Omental fat pad (tissue), 4 donors: Measurements from ENCODE around the gene SNF8. TPM values are rescaled to one million over a fixed set of nuclear protein-coding genes. Genes with fewer than 3 reads are reported as not detected.

ENCODE experiments used
- ATAC-seq: fragments of 150-250 bp; one replicate; pipeline ENCODE4 v1.9.1; 2016; ENCODE audit warnings: mild to moderate bottlenecking, moderate library complexity; ENCODE audit not compliant: low FRiP score
- DNase-seq: peaks from one replicate; pipeline ENCODE4 v3.0.0-alpha.2; 2019; ENCODE audit warnings: low spot score
- CTCF ChIP-seq, 3 donors: fragments of 450-650 bp; IDR thresholded peaks; one replicate each; pipeline ENCODE4 v1.5.1; 2016 to 2017; ENCODE audit warnings: antibody characterized with exemption in 3 of 3, mild to moderate bottlenecking in 3 of 3, moderate library complexity in 2 of 3
- total RNA-seq, 4 donors: library from RNA; depleted of rRNA; stranded (reverse); fragments of >200 nt; gene quantifications; one replicate each; pipeline ENCODE4 v1.1.0, GENCODE V29; 2016

Gene SNF8
- total RNA-seq, 4 donors from 2014 or later, result 64.0 to 91.9 (median 76.8) TPM

- TF ChIP-seq CTCF (IDR thresholded peaks at IDR 0.05), result no peak
- ATAC-seq (peak; percentile 92), DNase-seq (no peak)
These were observed 29.0 kb downstream of the SNF8 start for GRCh38 chr17:48915459-48916282.

- TF ChIP-seq CTCF (IDR thresholded peaks at IDR 0.05), result no peak
- DNase-seq (no peak), ATAC-seq (no peak)
These were observed 32.2 kb downstream of the SNF8 start for GRCh38 chr17:48912476-48912875.

- ATAC-seq (no peak), DNase-seq (no peak)
- no peak for TF ChIP-seq CTCF (IDR thresholded peaks at IDR 0.05)
These were observed 34.3 kb downstream of the SNF8 start for GRCh38 chr17:48910370-48910769.

GRCh38 chr17:48909783-48910182, 34.9 kb downstream of the SNF8 start:
- ATAC-seq, result no peak
- no peak for DNase-seq
- no peak for TF ChIP-seq CTCF (IDR thresholded peaks at IDR 0.05)

- peak; percentile 60 for DNase-seq
- peak; percentile 75 for ATAC-seq
- no peak for TF ChIP-seq CTCF (IDR thresholded peaks at IDR 0.05)
These were observed 35.7 kb downstream of the SNF8 start for GRCh38 chr17:48908853-48909394.

GRCh38 chr17:48908047-48908843, 36.4 kb downstream of the SNF8 start, which contains the start of gene UBE2Z:
Gene UBE2Z (plus strand): TSS chr17:48908407. CDS start chr17:48908504, 97 bp downstream.
- ATAC-seq, result peak; percentile 96
- TF ChIP-seq CTCF (IDR thresholded peaks at IDR 0.05), result no peak
- peak; percentile 62 for DNase-seq
